Left lung (tissue), 10 donors: ENCODE data around the gene ERBB2. TPM values are rescaled to one million over a fixed set of nuclear protein-coding genes. Genes with fewer than 3 reads are reported as not detected.

Experiments
- ATAC-seq: fragments of 200-7000 bp; cut with Tn5 transposase; one replicate; pipeline ENCODE4 v1.9.1; 2020; ENCODE audit warnings: moderate library complexity
- DNase-seq, 4 donors: peaks; one replicate each; pipeline ENCODE4 v3.0.0-alpha.2; 2013 to 2020
- H3K27ac ChIP-seq, 2 donors: fragments of 200-600 bp; sonication (generic) in 1 of 2; one replicate each; pipeline versions ENCODE4 v1.5.0 to v1.8.0; 2020 to 2021
- H3K27me3 ChIP-seq, 2 donors: fragments of 200-600 bp; sonication (generic) in 1 of 2; one replicate each; pipeline versions ENCODE4 v1.5.0 to v1.8.0; 2020 to 2021
- H3K36me3 ChIP-seq, 2 donors: fragments of 200-600 bp; sonication (generic) in 1 of 2; one replicate each; pipeline versions ENCODE4 v1.5.0 to v1.8.0; 2020 to 2021
- H3K4me1 ChIP-seq, 2 donors: fragments of 200-600 bp; one replicate each; pipeline ENCODE4 v1.8.0; 2021
- H3K4me3 ChIP-seq, 2 donors: fragments of 200-600 bp; sonication (generic) in 1 of 2; one replicate each; pipeline versions ENCODE4 v1.5.0 to v1.8.0; 2020 to 2021; ENCODE audit warnings: mild to moderate bottlenecking in 1 of 2
- H3K9me3 ChIP-seq, 2 donors: fragments of 200-600 bp; sonication (generic) in 1 of 2; one replicate each; pipeline versions ENCODE4 v1.5.0 to v1.8.0; 2020 to 2021
- intact Hi-C, 2 donors: fragments of 100-400 bp; cut with DNase I; formaldehyde crosslinking; loops; one replicate each; pipeline versions ENCODE4 v1.11.2 to v1.14.2; 2022
- polyA plus RNA-seq, 6 donors: library from polyadenylated mRNA; unstranded; fragments of 120-200 nt; gene quantifications; one replicate each; pipeline ENCODE4 v1.2.1, GENCODE V29; 2013; ENCODE audit not compliant: insufficient read length in 6 of 6
- total RNA-seq, 2 donors: library from RNA; stranded (reverse); fragmentation: NEBNext Ultra II Directional; extraction: Animal tissue kit (Norgen Biotek cat#: 25700); gene quantifications; one replicate each; pipeline ENCODE4 v1.2.1, GENCODE V29; 2021
- TF ChIP-seq, protein P1 (sequence below), 2 donors: fragments of 200-600 bp; sonication (generic) in 1 of 2; IDR thresholded peaks; one replicate each; pipeline versions ENCODE4 v1.5.0 to v1.8.0; 2021; ENCODE audit warnings: antibody characterized with exemption in 2 of 2
- donor health status: DM: no; HTN: yes; CAD: no.
- donor health status: DM: no; HTN: no; CAD: no.

Gene ERBB2
- total and polyA plus RNA-seq, 8 donors, result 65.1 to 137 (median 107) TPM

DNA sequence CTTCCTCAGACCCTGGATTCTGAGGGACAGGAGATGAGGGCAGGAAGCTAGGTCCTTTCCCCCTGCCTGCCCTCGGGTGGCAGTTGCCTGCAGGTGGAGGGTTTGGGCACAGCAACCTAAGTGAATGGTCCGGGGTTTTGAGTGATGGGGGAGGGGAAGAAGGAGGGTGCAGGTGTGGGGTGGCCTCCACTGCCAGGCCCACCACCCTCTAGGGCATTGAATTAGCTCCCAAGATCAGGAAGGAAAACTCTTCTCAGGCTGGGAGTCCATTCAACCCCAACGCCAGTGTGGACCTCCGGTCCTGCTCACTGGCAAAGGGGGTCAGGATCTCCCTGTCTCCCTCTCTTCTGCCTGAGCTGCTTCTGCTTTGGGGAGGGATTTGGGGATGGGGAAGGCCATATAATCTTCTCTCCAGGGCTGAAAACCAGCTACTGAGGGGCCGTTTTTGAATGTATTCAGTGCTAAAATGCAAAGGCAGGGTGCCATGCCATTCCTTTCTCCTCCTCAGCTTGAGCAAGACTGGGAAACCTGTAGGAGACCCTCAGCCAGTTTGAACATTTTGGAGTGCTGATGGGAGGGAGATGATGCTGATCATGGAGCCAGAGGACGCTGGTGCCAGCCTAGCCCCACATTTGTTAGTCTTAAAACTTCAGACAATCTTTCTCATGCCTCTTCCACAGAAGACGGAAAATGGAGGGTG is 56.7 kb downstream of the ERBB2 start:
- ATAC-seq, result no peak
- H3K27me3 ChIP-seq, result peaks cover 0 to 8% of the 10 kb centered on the region in 2 donors
- peaks cover 0 to 23% of the 10 kb centered on the region in 2 donors for H3K4me1 ChIP-seq
- peak overlapping the region in 1 of 2 donors; percentile 99 for H3K27ac ChIP-seq
- TF ChIP-seq, protein P1, sequence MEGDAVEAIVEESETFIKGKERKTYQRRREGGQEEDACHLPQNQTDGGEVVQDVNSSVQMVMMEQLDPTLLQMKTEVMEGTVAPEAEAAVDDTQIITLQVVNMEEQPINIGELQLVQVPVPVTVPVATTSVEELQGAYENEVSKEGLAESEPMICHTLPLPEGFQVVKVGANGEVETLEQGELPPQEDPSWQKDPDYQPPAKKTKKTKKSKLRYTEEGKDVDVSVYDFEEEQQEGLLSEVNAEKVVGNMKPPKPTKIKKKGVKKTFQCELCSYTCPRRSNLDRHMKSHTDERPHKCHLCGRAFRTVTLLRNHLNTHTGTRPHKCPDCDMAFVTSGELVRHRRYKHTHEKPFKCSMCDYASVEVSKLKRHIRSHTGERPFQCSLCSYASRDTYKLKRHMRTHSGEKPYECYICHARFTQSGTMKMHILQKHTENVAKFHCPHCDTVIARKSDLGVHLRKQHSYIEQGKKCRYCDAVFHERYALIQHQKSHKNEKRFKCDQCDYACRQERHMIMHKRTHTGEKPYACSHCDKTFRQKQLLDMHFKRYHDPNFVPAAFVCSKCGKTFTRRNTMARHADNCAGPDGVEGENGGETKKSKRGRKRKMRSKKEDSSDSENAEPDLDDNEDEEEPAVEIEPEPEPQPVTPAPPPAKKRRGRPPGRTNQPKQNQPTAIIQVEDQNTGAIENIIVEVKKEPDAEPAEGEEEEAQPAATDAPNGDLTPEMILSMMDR (IDR thresholded peaks at IDR 0.05), result no peak
- H3K4me3 ChIP-seq, result no peak overlapping the region
- DNase-seq, result no peak
- H3K36me3 ChIP-seq, result no peaks in the 10 kb centered on the region
- intact Hi-C loops, result no loop called here
- no peaks in the 10 kb centered on the region for H3K9me3 ChIP-seq

DNA sequence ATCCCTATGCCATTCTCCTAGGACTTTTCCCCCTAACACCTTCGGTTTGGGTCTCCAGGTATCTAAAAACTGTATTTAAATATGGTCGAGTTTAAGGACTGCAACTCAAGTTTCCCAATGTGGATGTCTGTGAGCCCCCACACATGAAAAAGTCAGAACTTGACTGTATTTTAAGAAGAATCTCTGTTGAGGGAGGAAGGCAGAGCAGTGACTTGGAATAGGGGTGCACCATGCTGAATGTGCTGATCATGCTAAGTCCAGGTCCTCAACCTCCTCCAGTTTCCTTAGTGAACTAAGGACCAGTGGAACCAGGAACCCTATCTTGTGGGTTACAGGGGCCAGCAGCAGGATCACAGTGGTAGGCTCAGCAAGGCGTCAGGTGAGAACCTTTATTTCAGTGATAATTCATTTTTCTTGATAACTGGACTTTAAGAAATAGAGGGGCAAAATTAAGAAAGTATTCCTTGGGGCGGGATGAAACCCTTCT is 57.4 kb downstream of the ERBB2 start:
- H3K27ac ChIP-seq, result no peak overlapping the region
- peaks cover 0 to 8% of the 10 kb centered on the region in 2 donors for H3K27me3 ChIP-seq
- intact Hi-C loops, result no loop called here
- DNase-seq (no peak), ATAC-seq (no peak)
- no peaks in the 10 kb centered on the region for H3K36me3 ChIP-seq
- no peak overlapping the region for H3K4me3 ChIP-seq
- peaks cover 0 to 23% of the 10 kb centered on the region in 2 donors for H3K4me1 ChIP-seq
- TF ChIP-seq, protein P1 (IDR thresholded peaks at IDR 0.05), result no peak
- no peaks in the 10 kb centered on the region for H3K9me3 ChIP-seq

DNA sequence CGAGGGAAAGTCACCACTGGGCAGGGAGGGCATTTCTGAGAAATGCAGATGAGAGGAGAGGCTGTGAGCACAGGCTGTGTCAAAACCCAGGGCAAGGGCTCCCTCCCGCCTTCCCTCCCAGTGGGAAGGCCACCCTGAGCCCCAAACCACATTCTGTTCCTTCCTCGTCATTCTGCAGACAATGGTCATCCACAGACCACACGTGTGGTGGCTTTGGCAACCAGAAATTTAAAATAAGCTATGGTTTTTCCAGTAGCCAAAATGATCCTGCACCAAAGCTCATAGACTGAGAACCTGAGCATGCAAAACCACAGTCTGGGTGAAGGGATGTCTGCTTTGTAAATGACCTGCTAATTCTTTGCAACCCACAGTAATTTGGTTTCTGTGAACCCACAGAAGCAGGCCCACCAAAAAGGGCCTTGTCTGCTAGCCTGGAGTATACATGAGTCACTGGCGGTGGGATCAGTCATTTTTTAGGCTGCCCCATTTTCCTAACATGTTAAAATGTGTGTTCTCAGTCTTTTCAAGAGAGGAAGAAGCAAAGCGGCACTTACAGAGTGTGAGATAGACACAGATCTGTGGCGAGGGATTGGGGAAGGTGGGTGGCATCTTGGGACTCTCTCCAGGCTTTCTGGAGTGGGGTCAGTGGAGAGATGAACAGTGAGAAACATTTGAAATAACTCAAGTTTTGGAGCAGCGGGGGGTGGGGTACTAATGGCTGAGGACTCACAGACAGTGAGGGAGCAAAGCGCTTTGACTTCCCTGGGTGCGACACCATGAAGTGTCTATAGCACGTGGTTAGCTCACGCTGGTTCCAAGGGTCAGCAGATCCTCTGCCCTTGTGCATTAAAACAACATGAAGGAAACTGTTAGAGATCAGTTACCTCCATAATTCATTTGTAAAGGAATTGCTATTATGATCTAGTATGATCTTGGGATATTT is 58.3 kb downstream of the ERBB2 start:
- Histone ChIP-seq H3K9me3 (no peaks in the 10 kb centered on the region), H3K27ac (no peak overlapping the region), H3K4me3 (no peak overlapping the region), H3K4me1 (peaks cover 0 to 20% of the 10 kb centered on the region in 2 donors), H3K36me3 (no peaks in the 10 kb centered on the region), H3K27me3 (peaks cover 0 to 8% of the 10 kb centered on the region in 2 donors)
- no peak for ATAC-seq
- intact Hi-C loops, result no loop called here
- DNase-seq, result no peak
- TF ChIP-seq, protein P1 (IDR thresholded peaks at IDR 0.05), result no peak

DNA sequence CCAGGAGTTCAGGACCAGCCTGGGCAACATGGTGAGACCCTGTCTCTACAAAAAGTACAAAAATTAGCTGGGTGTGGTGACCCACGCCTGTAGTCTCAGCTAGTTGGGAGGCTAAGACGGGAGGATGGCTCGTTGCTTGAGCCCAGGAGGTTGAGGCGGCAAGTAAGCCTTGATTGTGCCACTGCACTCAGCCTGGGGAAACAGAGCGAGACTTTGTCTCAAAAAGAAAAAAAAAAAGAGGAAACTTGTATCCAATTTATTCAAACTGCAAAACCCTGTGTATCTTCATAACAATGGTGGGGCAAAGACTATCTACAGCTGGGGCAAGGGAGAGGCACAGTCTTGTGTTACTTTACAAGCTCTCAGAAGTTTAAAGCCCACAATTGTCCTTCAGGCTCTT is 59.3 kb downstream of the ERBB2 start:
- ATAC-seq (no peak), DNase-seq (no peak)
- Histone ChIP-seq H3K4me1 (peaks cover 0 to 15% of the 10 kb centered on the region in 2 donors), H3K27me3 (peaks cover 0 to 8% of the 10 kb centered on the region in 2 donors), H3K27ac (no peak overlapping the region), H3K9me3 (no peaks in the 10 kb centered on the region), H3K36me3 (no peaks in the 10 kb centered on the region), H3K4me3 (no peak overlapping the region)
- TF ChIP-seq, protein P1 (IDR thresholded peaks at IDR 0.05), result no peak
- intact Hi-C loops, result no loop called here
